ENCODE measurements around the gene MAGI2. TPM values are rescaled to one million over a fixed set of nuclear protein-coding genes. Genes with fewer than 3 reads are reported as not detected.

MAGI2 gene
- total RNA-seq, 3 donors from 2014 or later: 0.10 to 0.16 (median 0.14) TPM

GRCh38 chr7:78215199-78215598 lies 1238.3 kb downstream of the MAGI2 start:
- H3K4me3 Mint-ChIP-seq: no peak overlapping the region
- H3K9me3 Mint-ChIP-seq: no peaks in the 10 kb centered on the region
- H3K27me3 Mint-ChIP-seq (ENCODE audit: low read depth): no peaks in the 10 kb centered on the region
- no peak for DNase-seq
- ATAC-seq: no peak
- no peaks in the 10 kb centered on the region for H3K4me1 Mint-ChIP-seq (ENCODE audit: low read depth)
- no peaks in the 10 kb centered on the region for H3K36me3 Mint-ChIP-seq (ENCODE audit: insufficient read depth)

- Mint-ChIP-seq H3K36me3 (ENCODE audit: insufficient read depth) (no peaks in the 10 kb centered on the region), H3K9me3 (peaks cover 4% of the 10 kb centered on the region), H3K4me1 (ENCODE audit: low read depth) (no peaks in the 10 kb centered on the region), H3K4me3 (no peak overlapping the region), H3K27me3 (ENCODE audit: low read depth) (no peaks in the 10 kb centered on the region)
- DNase-seq (no peak), ATAC-seq (no peak)
These were observed 1240.1 kb downstream of the MAGI2 start for GRCh38 chr7:78213402-78213801.

- H3K36me3 Mint-ChIP-seq (ENCODE audit: insufficient read depth): no peaks in the 10 kb centered on the region
- ATAC-seq: no peak
- H3K9me3 Mint-ChIP-seq: peaks cover 7% of the 10 kb centered on the region
- peaks cover under 1% of the 10 kb centered on the region for H3K27me3 Mint-ChIP-seq (ENCODE audit: low read depth)
- H3K4me3 Mint-ChIP-seq: no peak overlapping the region
- DNase-seq: no peak
- H3K4me1 Mint-ChIP-seq (ENCODE audit: low read depth): no peaks in the 10 kb centered on the region
These were observed 1240.9 kb downstream of the MAGI2 start for GRCh38 chr7:78212476-78213060.

GRCh38 chr7:78207269-78207668 lies 1246.2 kb downstream of the MAGI2 start:
- Mint-ChIP-seq H3K9me3 (peaks cover 7% of the 10 kb centered on the region), H3K27me3 (ENCODE audit: low read depth) (peaks cover 4% of the 10 kb centered on the region), H3K4me1 (ENCODE audit: low read depth) (no peaks in the 10 kb centered on the region), H3K36me3 (ENCODE audit: insufficient read depth) (no peaks in the 10 kb centered on the region), H3K4me3 (no peak overlapping the region)
- DNase-seq (no peak), ATAC-seq (no peak)

- ATAC-seq (no peak), DNase-seq (no peak)
- no peaks in the 10 kb centered on the region for H3K36me3 Mint-ChIP-seq (ENCODE audit: insufficient read depth)
- peaks cover 4% of the 10 kb centered on the region for H3K27me3 Mint-ChIP-seq (ENCODE audit: low read depth)
- H3K4me3 Mint-ChIP-seq: no peak overlapping the region
- no peaks in the 10 kb centered on the region for H3K4me1 Mint-ChIP-seq (ENCODE audit: low read depth)
- peaks cover 7% of the 10 kb centered on the region for H3K9me3 Mint-ChIP-seq
These were observed 1246.7 kb downstream of the MAGI2 start for GRCh38 chr7:78206769-78207168.

- no peak for DNase-seq
- H3K9me3 Mint-ChIP-seq: peaks cover under 1% of the 10 kb centered on the region
- H3K27me3 Mint-ChIP-seq (ENCODE audit: low read depth): peaks cover 4% of the 10 kb centered on the region
- no peak for ATAC-seq
- H3K4me3 Mint-ChIP-seq: no peak overlapping the region
- no peaks in the 10 kb centered on the region for H3K36me3 Mint-ChIP-seq (ENCODE audit: insufficient read depth)
- H3K4me1 Mint-ChIP-seq (ENCODE audit: low read depth): no peaks in the 10 kb centered on the region
These were observed 1250.3 kb downstream of the MAGI2 start for GRCh38 chr7:78203042-78203720.

- ATAC-seq: no peak
- no peaks in the 10 kb centered on the region for H3K4me1 Mint-ChIP-seq (ENCODE audit: low read depth)
- no peaks in the 10 kb centered on the region for H3K27me3 Mint-ChIP-seq (ENCODE audit: low read depth)
- H3K9me3 Mint-ChIP-seq: no peaks in the 10 kb centered on the region
- no peaks in the 10 kb centered on the region for H3K36me3 Mint-ChIP-seq (ENCODE audit: insufficient read depth)
- DNase-seq: no peak
- H3K4me3 Mint-ChIP-seq: no peak overlapping the region
These were observed 1254.7 kb downstream of the MAGI2 start for GRCh38 chr7:78198756-78199155.

- Mint-ChIP-seq H3K4me3 (no peak overlapping the region), H3K36me3 (ENCODE audit: insufficient read depth) (no peaks in the 10 kb centered on the region), H3K27me3 (ENCODE audit: low read depth) (no peaks in the 10 kb centered on the region), H3K4me1 (ENCODE audit: low read depth) (no peaks in the 10 kb centered on the region), H3K9me3 (no peaks in the 10 kb centered on the region)
- DNase-seq (no peak), ATAC-seq (no peak)
These were observed 1256.0 kb downstream of the MAGI2 start for GRCh38 chr7:78197447-78197846.

- no peak for ATAC-seq
- Mint-ChIP-seq H3K36me3 (ENCODE audit: insufficient read depth) (no peaks in the 10 kb centered on the region), H3K4me3 (no peak overlapping the region), H3K4me1 (ENCODE audit: low read depth) (no peaks in the 10 kb centered on the region), H3K27me3 (ENCODE audit: low read depth) (no peaks in the 10 kb centered on the region), H3K9me3 (no peaks in the 10 kb centered on the region)
- DNase-seq: no peak
These were observed 1258.2 kb downstream of the MAGI2 start for GRCh38 chr7:78195281-78195680.

GRCh38 chr7:78194611-78195010 lies 1258.9 kb downstream of the MAGI2 start:
- Mint-ChIP-seq H3K9me3 (no peaks in the 10 kb centered on the region), H3K36me3 (ENCODE audit: insufficient read depth) (no peaks in the 10 kb centered on the region), H3K4me3 (no peak overlapping the region), H3K27me3 (ENCODE audit: low read depth) (no peaks in the 10 kb centered on the region), H3K4me1 (ENCODE audit: low read depth) (no peaks in the 10 kb centered on the region)
- no peak for ATAC-seq
- DNase-seq: no peak

GRCh38 chr7:78191475-78192079 lies 1261.9 kb downstream of the MAGI2 start:
- no peaks in the 10 kb centered on the region for H3K9me3 Mint-ChIP-seq

GRCh38 chr7:78189762-78190161 lies 1263.7 kb downstream of the MAGI2 start:
- Mint-ChIP-seq H3K4me3 (no peak overlapping the region), H3K9me3 (no peaks in the 10 kb centered on the region), H3K36me3 (ENCODE audit: insufficient read depth) (no peaks in the 10 kb centered on the region), H3K27me3 (ENCODE audit: low read depth) (no peaks in the 10 kb centered on the region), H3K4me1 (ENCODE audit: low read depth) (no peaks in the 10 kb centered on the region)
- ATAC-seq (no peak), DNase-seq (no peak)

More at GRCh38 chr7:78191475-78192079, 1261.9 kb downstream of the MAGI2 start:
- no peaks in the 10 kb centered on the region for H3K36me3 Mint-ChIP-seq (ENCODE audit: insufficient read depth)
- H3K27me3 Mint-ChIP-seq (ENCODE audit: low read depth): no peaks in the 10 kb centered on the region
- DNase-seq (no peak), ATAC-seq (no peak)
- no peak overlapping the region for H3K4me3 Mint-ChIP-seq
- no peaks in the 10 kb centered on the region for H3K4me1 Mint-ChIP-seq (ENCODE audit: low read depth)

- Mint-ChIP-seq H3K27me3 (ENCODE audit: low read depth) (no peaks in the 10 kb centered on the region), H3K9me3 (no peaks in the 10 kb centered on the region), H3K4me1 (ENCODE audit: low read depth) (no peaks in the 10 kb centered on the region), H3K36me3 (ENCODE audit: insufficient read depth) (no peaks in the 10 kb centered on the region), H3K4me3 (no peak overlapping the region)
- no peak for DNase-seq
- ATAC-seq: no peak
These were observed 1268.2 kb downstream of the MAGI2 start for GRCh38 chr7:78185149-78185745.

GRCh38 chr7:78184299-78184698 lies 1269.2 kb downstream of the MAGI2 start:
- no peak overlapping the region for H3K4me3 Mint-ChIP-seq
- no peak for DNase-seq
- H3K4me1 Mint-ChIP-seq (ENCODE audit: low read depth): no peaks in the 10 kb centered on the region
- no peak for ATAC-seq
- H3K27me3 Mint-ChIP-seq (ENCODE audit: low read depth): no peaks in the 10 kb centered on the region
- no peaks in the 10 kb centered on the region for H3K36me3 Mint-ChIP-seq (ENCODE audit: insufficient read depth)
- no peaks in the 10 kb centered on the region for H3K9me3 Mint-ChIP-seq
